HepG2 (cell line): Measurements from ENCODE around the gene AAMP. TPM values are rescaled to one million over a fixed set of nuclear protein-coding genes. Genes with fewer than 3 reads are reported as not detected.
A peak's percentile ranks its signal among the peaks of the same experiment; 100 is the strongest.

Source experiments
- HBP1 ChIP-seq: IDR thresholded peaks from 2 replicates; pipeline ENCODE4 v1.6.1; 2016; ENCODE audit warnings: low read depth, control low read depth
- HHEX ChIP-seq: IDR thresholded peaks from 2 replicates; pipeline ENCODE4 v1.6.1; 2016; ENCODE audit warnings: control low read depth
- ISX ChIP-seq: sonication (generic); formaldehyde crosslinking; conservative IDR thresholded peaks from 2 replicates; pipeline ENCODE4 v1.5.0; 2020; ENCODE audit warnings: missing genetic modification reagents
- MEF2D ChIP-seq: sonication (generic); formaldehyde crosslinking; IDR thresholded peaks from 2 replicates; pipeline ENCODE4 v1.5.1; 2020; ENCODE audit warnings: mild to moderate bottlenecking, missing genetic modification reagents
- PRDM4 ChIP-seq: sonication (generic); formaldehyde crosslinking; IDR thresholded peaks from 2 replicates; pipeline ENCODE4 v1.9.0; 2021; ENCODE audit warnings: missing genetic modification reagents, borderline replicate concordance
- SP2 ChIP-seq: sonication (generic); formaldehyde crosslinking; IDR thresholded peaks from 2 replicates; pipeline ENCODE4 v1.5.1; 2020; ENCODE audit warnings: mild to moderate bottlenecking, missing genetic modification reagents
- ZNF124 ChIP-seq: sonication (generic); formaldehyde crosslinking; IDR thresholded peaks from 2 replicates; pipeline ENCODE4 v1.4.0; 2020; ENCODE audit warnings: missing genetic modification reagents
- ZNF180 ChIP-seq: sonication (generic); formaldehyde crosslinking; IDR thresholded peaks from 2 replicates; pipeline ENCODE4 v1.4.0; 2020; ENCODE audit warnings: low read depth, missing genetic modification reagents, borderline replicate concordance
- ZNF224 ChIP-seq: sonication (generic); formaldehyde crosslinking; IDR thresholded peaks from 2 replicates; pipeline ENCODE4 v1.5.0; 2020; ENCODE audit warnings: mild to moderate bottlenecking, missing genetic modification reagents
- ZNF331 ChIP-seq: sonication (generic); formaldehyde crosslinking; IDR thresholded peaks from 2 replicates; pipeline ENCODE4 v1.4.0; 2020; ENCODE audit warnings: missing genetic modification reagents
- ZNF407 ChIP-seq: sonication (generic); formaldehyde crosslinking; IDR thresholded peaks from one replicate; pipeline ENCODE4 v1.5.1; 2020; ENCODE audit warnings: mild to moderate bottlenecking, missing genetic modification reagents; ENCODE audit errors: not compliant biosample characterization
- ZNF496 ChIP-seq: sonication (generic); formaldehyde crosslinking; IDR thresholded peaks from 2 replicates; pipeline ENCODE4 v1.8.1; 2023; ENCODE audit warnings: mild to moderate bottlenecking, moderate library complexity, missing genetic modification reagents; ENCODE audit not compliant: insufficient replicate concordance
- ZNF619 ChIP-seq: sonication (generic); formaldehyde crosslinking; IDR thresholded peaks from 2 replicates; pipeline ENCODE4 v1.4.0; 2020; ENCODE audit warnings: mild to moderate bottlenecking, missing genetic modification reagents
- ZNF704 ChIP-seq: sonication (generic); formaldehyde crosslinking; IDR thresholded peaks from 2 replicates; pipeline ENCODE4 v1.8.1; 2023; ENCODE audit warnings: mild to moderate bottlenecking, inconsistent platforms, moderate library complexity, missing genetic modification reagents, borderline replicate concordance
- polyA plus RNA-seq, 8 experiments: library from polyadenylated mRNA; depleted of rRNA in 3 of 8; stranded (reverse) in 7 of 8; unstranded in 1 of 8; fragments of >200 nt; fragmentation: Illumina TruSeq in 4 of 8; extraction: Trizol in 4 of 8; gene quantifications; 2 replicates each; pipeline versions ENCODE4 v1.2.1 to v1.2.3, GENCODE V29; 2011 to 2016; ENCODE audit warnings: low read depth in 4 of 8, missing spikeins in 1 of 8, mixed read lengths in 1 of 8; ENCODE audit not compliant: insufficient read depth in 1 of 8
- total RNA-seq, 5 experiments: library from RNA; depleted of rRNA; stranded (reverse); fragments of >200 nt; fragmentation: Illumina TruSeq; extraction: Trizol; gene quantifications; 2 replicates each; pipeline ENCODE4 v1.2.3, GENCODE V29; 2016; ENCODE audit warnings: low read depth in 1 of 5

AAMP gene
- total and polyA plus RNA-seq, 2 of the 13 experiments (the other 11 are each of a cell fraction or from before 2014, with no cell fraction given) = 110 to 186 TPM

GRCh38 chr2:218284106-218284811 is 14.3 kb upstream of the AAMP start (continued):
- TF ChIP-seq ZNF407 (CRISPR knock-in tag) (no peak), HHEX (CRISPR knock-in tag) (no peak), MEF2D (no peak), HBP1 (0 out of 2 replicates have a peak, but pooled peaks have one; percentile 30), ZNF180 (no peak), PRDM4 (CRISPR knock-in tag) (no peak), ZNF704 (CRISPR knock-in tag) (no peak), SP2 (CRISPR knock-in tag) (no peak), ZNF224 (no peak), ZNF331 (CRISPR knock-in tag) (no peak; the same call in 1 of the 2 replicates), ZNF619 (no peak), ZNF124 (CRISPR knock-in tag) (no peak), ISX (no peak), ZNF496 (no peak)
